ENCODE results near the gene ASB2.
A peak's percentile ranks its signal among the peaks of the same experiment; 100 is the strongest.

- TF ChIP-seq CTCF (IDR thresholded peaks at IDR 0.05 in 8 of 11, conservative IDR thresholded peaks at IDR 0.05 in 3 of 11) = no peak
- no peak for TF ChIP-seq POLR2A (IDR thresholded peaks at IDR 0.05)
- peak in 1 of 3 donors; percentile 15 for TF ChIP-seq POLR2AphosphoS5 (IDR thresholded peaks at IDR 0.05)
Observed at GRCh38 chr14:93961620-93962019, 14.8 kb downstream of the ASB2 start.
